GM23338 (cell line): ENCODE measurements around the gene CRTC1. TPM values are rescaled to one million over a fixed set of nuclear protein-coding genes. Genes with fewer than 3 reads are reported as not detected.

Experiments
- ATAC-seq: fragments of 200-7000 bp; cut with Tn5 transposase; 3 replicates; pipeline ENCODE4 v1.9.1; 2020
- DNase-seq: peaks from one replicate; pipeline ENCODE4 v3.0.0-alpha.2; 2015; ENCODE audit warnings: low spot score
- H2AFZ ChIP-seq: fragments of 200-600 bp; sonication (generic); 2 replicates; pipeline ENCODE4 v1.8.0; 2016; ENCODE audit warnings: antibody characterized with exemption, mild to moderate bottlenecking, moderate library complexity
- H3F3A ChIP-seq: fragments of 200-600 bp; sonication (generic); replicated peaks from 2 replicates; pipeline ENCODE4 v1.8.0; 2017; ENCODE audit warnings: antibody characterized with exemption, mixed run types, low read depth
- H3K27ac ChIP-seq: fragments of 200-600 bp; sonication (generic); 2 replicates; pipeline ENCODE4 v1.6.1; 2016; ENCODE audit warnings: low read depth
- H3K27me3 ChIP-seq: fragments of 200-600 bp; sonication (generic); 2 replicates; pipeline ENCODE4 v1.8.0; 2016; ENCODE audit warnings: mild to moderate bottlenecking, mixed run types, moderate library complexity; ENCODE audit not compliant: insufficient read depth
- H3K36me3 ChIP-seq: fragments of 200-600 bp; sonication (generic); 2 replicates; pipeline ENCODE4 v1.8.0; 2016; ENCODE audit warnings: mild to moderate bottlenecking; ENCODE audit not compliant: insufficient read depth
- H3K4me1 ChIP-seq: fragments of 200-600 bp; sonication (generic); 2 replicates; pipeline ENCODE4 v1.8.0; 2016; ENCODE audit warnings: mild to moderate bottlenecking, moderate library complexity; ENCODE audit not compliant: insufficient read depth
- H3K4me2 ChIP-seq: fragments of 200-600 bp; sonication (generic); 2 replicates; pipeline ENCODE4 v1.7.1; 2017; ENCODE audit warnings: mixed run types
- H3K4me3 ChIP-seq: fragments of 200-600 bp; sonication (generic); 2 replicates; pipeline ENCODE4 v1.6.1; 2016; ENCODE audit warnings: mixed run types
- H3K79me2 ChIP-seq: fragments of 200-600 bp; sonication (generic); replicated peaks from 2 replicates; pipeline ENCODE4 v1.8.0; 2017; ENCODE audit warnings: mild to moderate bottlenecking; ENCODE audit not compliant: insufficient read depth
- H3K9me2 ChIP-seq: fragments of 200-600 bp; sonication (generic); 2 replicates; pipeline ENCODE4 v1.8.0; 2017; ENCODE audit not compliant: insufficient read depth
- H4K20me1 ChIP-seq: fragments of 200-600 bp; sonication (generic); replicated peaks from 2 replicates; pipeline ENCODE4 v1.8.0; 2017; ENCODE audit warnings: mild to moderate bottlenecking; ENCODE audit not compliant: insufficient read depth
- H3K27ac Mint-ChIP-seq: 2 replicates; pipeline ENCODE4 v1.8.0; 2020; ENCODE audit warnings: inconsistent platforms, mild to moderate bottlenecking, moderate library complexity, mixed read lengths
- H3K27me3 Mint-ChIP-seq: 3 replicates; pipeline ENCODE4 v1.8.0; 2022; ENCODE audit warnings: low read depth, mild to moderate bottlenecking, moderate library complexity, mixed read lengths, inconsistent platforms; ENCODE audit not compliant: insufficient read depth, poor library complexity
- H3K36me3 Mint-ChIP-seq: 3 replicates; pipeline ENCODE4 v1.8.0; 2021; ENCODE audit warnings: low read depth, mild to moderate bottlenecking, inconsistent platforms, moderate library complexity, mixed read lengths
- H3K4me1 Mint-ChIP-seq: 3 replicates; pipeline ENCODE4 v1.8.0; 2020; ENCODE audit warnings: mild to moderate bottlenecking, inconsistent platforms, mixed read lengths
- H3K4me3 Mint-ChIP-seq: 3 replicates; pipeline ENCODE4 v1.8.0; 2021; ENCODE audit warnings: moderate library complexity, mild to moderate bottlenecking, inconsistent platforms, mixed read lengths
- H3K9me3 Mint-ChIP-seq: 3 replicates; pipeline ENCODE4 v1.8.0; 2020; ENCODE audit warnings: moderate library complexity, mild to moderate bottlenecking, inconsistent platforms, mixed read lengths
- CTCF ChIP-seq, 2 experiments: fragments of 200-600 bp in 1 of 2; sonication (generic) in 1 of 2; conservative IDR thresholded peaks; 2 replicates each; pipeline versions ENCODE4 v1.5.1 to v1.6.1; 2016 to 2017; ENCODE audit warnings: antibody characterized with exemption in 2 of 2, low read depth in 2 of 2, mild to moderate bottlenecking in 2 of 2, moderate library complexity in 1 of 2
- EZH2phosphoT487 ChIP-seq: fragments of 200-600 bp; sonication (generic); IDR thresholded peaks from one replicate; pipeline ENCODE4 v1.8.1; 2018; ENCODE audit warnings: antibody characterized with exemption; ENCODE audit not compliant: unreplicated experiment
- NANOG ChIP-seq: IDR thresholded peaks from 2 replicates; pipeline ENCODE4 v1.6.1; 2016; ENCODE audit warnings: antibody characterized with exemption, borderline replicate concordance
- POLR2AphosphoS5 ChIP-seq: IDR thresholded peaks from 2 replicates; pipeline ENCODE4 v1.6.1; 2016; ENCODE audit warnings: antibody characterized with exemption, low read depth
- REST ChIP-seq: IDR thresholded peaks from one replicate; pipeline ENCODE4 v1.6.1; 2018; ENCODE audit warnings: antibody characterized with exemption; ENCODE audit not compliant: unreplicated experiment
- ZNF331 ChIP-seq: fragments of 250-450 bp; sonication (Bioruptor Pico); IDR thresholded peaks from 2 replicates; pipeline ENCODE4 v1.5.0; 2020; ENCODE audit warnings: low read depth, mild to moderate bottlenecking, moderate library complexity
- polyA plus RNA-seq: library from polyadenylated mRNA; unstranded; fragments of >200 nt; fragmentation: Nextera tagmentation; extraction: Ambion mirVana; gene quantifications from 2 replicates; pipeline ENCODE4 v1.2.1, GENCODE V29; 2016
- total RNA-seq: library from RNA; depleted of rRNA; stranded (reverse); fragments of >200 nt; shearing (Covaris generic); gene quantifications from 2 replicates; pipeline ENCODE4 v1.2.3, GENCODE V29; 2014
- TF ChIP-seq, protein P1 (sequence below): fragments of 250-450 bp; sonication (Bioruptor Pico); IDR thresholded peaks from 2 replicates; pipeline ENCODE4 v1.5.0; 2020; ENCODE audit warnings: mild to moderate bottlenecking, moderate library complexity
- TF ChIP-seq, protein P2 (sequence below): IDR thresholded peaks from 2 replicates; pipeline ENCODE4 v1.6.1; 2016; ENCODE audit warnings: antibody characterized with exemption

The CRTC1 gene
- total and polyA plus RNA-seq, 2 experiments from 2014 or later, result 5.4 to 8.4 TPM

- Histone ChIP-seq H3K27ac (no peak overlapping the region), H3K79me2 (peaks cover 32% of the 10 kb centered on the region), H3K4me2 (no peak overlapping the region), H2AFZ (no peak overlapping the region), H3K27me3 (no peaks in the 10 kb centered on the region), H3K4me1 (peaks cover 10% of the 10 kb centered on the region; the same call in 1 of the 2 replicates), H3K9me2 (no peaks in the 10 kb centered on the region), H4K20me1 (peaks cover 33% of the 10 kb centered on the region), H3K4me3 (no peak overlapping the region), H3K36me3 (no peaks in the 10 kb centered on the region), H3F3A (no peaks in the 10 kb centered on the region)
- no peak overlapping the region for H3K4me3 Mint-ChIP-seq
- DNase-seq, result no peak
- TF ChIP-seq NANOG (no peak), ZNF331 (CRISPR knock-in tag) (no peak), CTCF (conservative IDR thresholded peaks at IDR 0.05; ENCODE audit: low read depth in 2 of 2) (no peak), REST (no peak), EZH2phosphoT487 (no peak), POLR2AphosphoS5 (no peak)
- TF ChIP-seq, protein P1, sequence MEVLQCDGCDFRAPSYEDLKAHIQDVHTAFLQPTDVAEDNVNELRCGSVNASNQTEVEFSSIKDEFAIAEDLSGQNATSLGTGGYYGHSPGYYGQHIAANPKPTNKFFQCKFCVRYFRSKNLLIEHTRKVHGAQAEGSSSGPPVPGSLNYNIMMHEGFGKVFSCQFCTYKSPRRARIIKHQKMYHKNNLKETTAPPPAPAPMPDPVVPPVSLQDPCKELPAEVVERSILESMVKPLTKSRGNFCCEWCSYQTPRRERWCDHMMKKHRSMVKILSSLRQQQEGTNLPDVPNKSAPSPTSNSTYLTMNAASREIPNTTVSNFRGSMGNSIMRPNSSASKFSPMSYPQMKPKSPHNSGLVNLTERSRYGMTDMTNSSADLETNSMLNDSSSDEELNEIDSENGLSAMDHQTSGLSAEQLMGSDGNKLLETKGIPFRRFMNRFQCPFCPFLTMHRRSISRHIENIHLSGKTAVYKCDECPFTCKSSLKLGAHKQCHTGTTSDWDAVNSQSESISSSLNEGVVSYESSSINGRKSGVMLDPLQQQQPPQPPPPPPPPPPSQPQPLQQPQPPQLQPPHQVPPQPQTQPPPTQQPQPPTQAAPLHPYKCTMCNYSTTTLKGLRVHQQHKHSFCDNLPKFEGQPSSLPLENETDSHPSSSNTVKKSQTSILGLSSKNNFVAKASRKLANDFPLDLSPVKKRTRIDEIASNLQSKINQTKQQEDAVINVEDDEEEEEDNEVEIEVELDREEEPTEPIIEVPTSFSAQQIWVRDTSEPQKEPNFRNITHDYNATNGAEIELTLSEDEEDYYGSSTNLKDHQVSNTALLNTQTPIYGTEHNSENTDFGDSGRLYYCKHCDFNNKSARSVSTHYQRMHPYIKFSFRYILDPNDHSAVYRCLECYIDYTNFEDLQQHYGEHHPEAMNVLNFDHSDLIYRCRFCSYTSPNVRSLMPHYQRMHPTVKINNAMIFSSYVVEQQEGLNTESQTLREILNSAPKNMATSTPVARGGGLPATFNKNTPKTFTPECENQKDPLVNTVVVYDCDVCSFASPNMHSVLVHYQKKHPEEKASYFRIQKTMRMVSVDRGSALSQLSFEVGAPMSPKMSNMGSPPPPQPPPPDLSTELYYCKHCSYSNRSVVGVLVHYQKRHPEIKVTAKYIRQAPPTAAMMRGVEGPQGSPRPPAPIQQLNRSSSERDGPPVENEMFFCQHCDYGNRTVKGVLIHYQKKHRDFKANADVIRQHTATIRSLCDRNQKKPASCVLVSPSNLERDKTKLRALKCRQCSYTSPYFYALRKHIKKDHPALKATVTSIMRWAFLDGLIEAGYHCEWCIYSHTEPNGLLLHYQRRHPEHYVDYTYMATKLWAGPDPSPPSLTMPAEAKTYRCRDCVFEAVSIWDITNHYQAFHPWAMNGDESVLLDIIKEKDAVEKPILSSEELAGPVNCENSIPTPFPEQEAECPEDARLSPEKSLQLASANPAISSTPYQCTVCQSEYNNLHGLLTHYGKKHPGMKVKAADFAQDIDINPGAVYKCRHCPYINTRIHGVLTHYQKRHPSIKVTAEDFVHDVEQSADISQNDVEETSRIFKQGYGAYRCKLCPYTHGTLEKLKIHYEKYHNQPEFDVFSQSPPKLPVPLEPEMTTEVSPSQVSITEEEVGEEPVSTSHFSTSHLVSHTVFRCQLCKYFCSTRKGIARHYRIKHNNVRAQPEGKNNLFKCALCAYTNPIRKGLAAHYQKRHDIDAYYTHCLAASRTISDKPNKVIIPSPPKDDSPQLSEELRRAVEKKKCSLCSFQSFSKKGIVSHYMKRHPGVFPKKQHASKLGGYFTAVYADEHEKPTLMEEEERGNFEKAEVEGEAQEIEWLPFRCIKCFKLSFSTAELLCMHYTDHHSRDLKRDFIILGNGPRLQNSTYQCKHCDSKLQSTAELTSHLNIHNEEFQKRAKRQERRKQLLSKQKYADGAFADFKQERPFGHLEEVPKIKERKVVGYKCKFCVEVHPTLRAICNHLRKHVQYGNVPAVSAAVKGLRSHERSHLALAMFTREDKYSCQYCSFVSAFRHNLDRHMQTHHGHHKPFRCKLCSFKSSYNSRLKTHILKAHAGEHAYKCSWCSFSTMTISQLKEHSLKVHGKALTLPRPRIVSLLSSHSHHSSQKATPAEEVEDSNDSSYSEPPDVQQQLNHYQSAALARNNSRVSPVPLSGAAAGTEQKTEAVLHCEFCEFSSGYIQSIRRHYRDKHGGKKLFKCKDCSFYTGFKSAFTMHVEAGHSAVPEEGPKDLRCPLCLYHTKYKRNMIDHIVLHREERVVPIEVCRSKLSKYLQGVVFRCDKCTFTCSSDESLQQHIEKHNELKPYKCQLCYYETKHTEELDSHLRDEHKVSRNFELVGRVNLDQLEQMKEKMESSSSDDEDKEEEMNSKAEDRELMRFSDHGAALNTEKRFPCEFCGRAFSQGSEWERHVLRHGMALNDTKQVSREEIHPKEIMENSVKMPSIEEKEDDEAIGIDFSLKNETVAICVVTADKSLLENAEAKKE, result no peak
- TF ChIP-seq, protein P2, sequence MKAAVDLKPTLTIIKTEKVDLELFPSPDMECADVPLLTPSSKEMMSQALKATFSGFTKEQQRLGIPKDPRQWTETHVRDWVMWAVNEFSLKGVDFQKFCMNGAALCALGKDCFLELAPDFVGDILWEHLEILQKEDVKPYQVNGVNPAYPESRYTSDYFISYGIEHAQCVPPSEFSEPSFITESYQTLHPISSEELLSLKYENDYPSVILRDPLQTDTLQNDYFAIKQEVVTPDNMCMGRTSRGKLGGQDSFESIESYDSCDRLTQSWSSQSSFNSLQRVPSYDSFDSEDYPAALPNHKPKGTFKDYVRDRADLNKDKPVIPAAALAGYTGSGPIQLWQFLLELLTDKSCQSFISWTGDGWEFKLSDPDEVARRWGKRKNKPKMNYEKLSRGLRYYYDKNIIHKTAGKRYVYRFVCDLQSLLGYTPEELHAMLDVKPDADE, result no peak
- ATAC-seq, result no peak
- H3K9me3 Mint-ChIP-seq, result no peaks in the 10 kb centered on the region
- H3K27me3 Mint-ChIP-seq, result peaks cover 8% of the 10 kb centered on the region
- H3K36me3 Mint-ChIP-seq, result no peaks in the 10 kb centered on the region
- H3K27ac Mint-ChIP-seq, result no peak overlapping the region
- H3K4me1 Mint-ChIP-seq, result peaks cover 15% of the 10 kb centered on the region
Measured at GRCh38 chr19:18708452-18709231, 25.2 kb downstream of the CRTC1 start.
